Stomach (tissue), 9 donors: ENCODE data around the gene ZFYVE1. TPM values are rescaled to one million over a fixed set of nuclear protein-coding genes. Genes with fewer than 3 reads are reported as not detected.
"Not testable (repeated sequence)": the region's sequence is repeated elsewhere in the genome, so short reads cannot be mapped to it uniquely, and the experiment has no call there.

ENCODE experiments used
- DNase-seq, 2 donors: peaks; one replicate each; pipeline versions ENCODE4 v3.0.0 to v3.0.0-alpha.2; 2013 to 2019
- H3K27ac ChIP-seq, 5 donors: fragments of 200-600 bp in 4 of 5; sonication (generic) in 4 of 5; one replicate each; pipeline ENCODE4 v1.5.1; 2013 to 2019; ENCODE audit warnings: mild to moderate bottlenecking in 1 of 5, moderate library complexity in 1 of 5
- H3K27me3 ChIP-seq, 3 donors: fragments of 200-600 bp; sonication (generic); one replicate each; pipeline ENCODE4 v1.5.1; 2017 to 2019; ENCODE audit warnings: mixed run types in 1 of 3
- H3K36me3 ChIP-seq, 4 donors: fragments of 200-600 bp; sonication (generic); 1 replicate in 3 of 4; 2 replicates in 1 of 4; pipeline ENCODE4 v1.5.1; 2016 to 2019
- H3K4me1 ChIP-seq, 4 donors: fragments of 200-600 bp; sonication (generic); one replicate each; pipeline ENCODE4 v1.5.1; 2016 to 2019
- H3K4me3 ChIP-seq, 4 donors: fragments of 200-600 bp; sonication (generic) in 3 of 4; one replicate each; pipeline ENCODE4 v1.5.1; 2016 to 2019; ENCODE audit warnings: mild to moderate bottlenecking in 1 of 4
- H3K9me3 ChIP-seq, 4 donors: fragments of 200-600 bp; sonication (generic); one replicate each; pipeline ENCODE4 v1.5.1; 2016 to 2019
- CTCF ChIP-seq, 7 experiments: fragments of 450-650 bp in 4 of 7; fragments of 200-600 bp in 3 of 7; sonication (generic) in 3 of 7; IDR thresholded peaks; one replicate each; pipeline ENCODE4 v1.5.1; 2016 to 2019; ENCODE audit warnings: antibody characterized with exemption in 7 of 7, control low read depth in 2 of 7, mild to moderate bottlenecking in 1 of 7
- EP300 ChIP-seq: sonication (generic); formaldehyde crosslinking; IDR thresholded peaks from one replicate; pipeline ENCODE4 v1.6.1; 2017; ENCODE audit warnings: antibody characterized with exemption
- POLR2A ChIP-seq, 4 donors: fragments of 450-650 bp; IDR thresholded peaks; one replicate each; pipeline ENCODE4 v1.6.1; 2016; ENCODE audit warnings: antibody characterized with exemption in 4 of 4, control low read depth in 2 of 4, mild to moderate bottlenecking in 1 of 4, moderate library complexity in 1 of 4
- POLR2AphosphoS5 ChIP-seq, 3 donors: sonication (generic); formaldehyde crosslinking; IDR thresholded peaks; one replicate each; pipeline ENCODE4 v1.6.1; 2016; ENCODE audit warnings: antibody characterized with exemption in 3 of 3
- WGBS, 5 donors: extraction: QIAGEN DNeasy Blood & Tissue Kit in 3 of 5; methylation state at CpG; one replicate each; pipeline versions ENCODE4 v1.1.5 to v1.1.7; 2013 to 2018; 5-methylcytosine and 5-hydroxymethylcytosine counted together
- intact Hi-C: fragments of 100-400 bp; cut with DNase I; formaldehyde crosslinking; loops from one replicate; pipeline ENCODE4 v1.15.1; 2023; ENCODE audit warnings: low total_unique reads
- polyA plus RNA-seq, 3 donors: library from polyadenylated mRNA; stranded (reverse); fragments of 200-250 nt; gene quantifications; one replicate each; pipeline ENCODE4 v1.2.3, GENCODE V29; 2013
- total RNA-seq, 5 donors: library from RNA; depleted of rRNA; stranded (reverse); fragments of >200 nt; gene quantifications; one replicate each; pipeline versions ENCODE4 v1.1.0 to v1.2.3, GENCODE V29; 2014 to 2016
- donor health status: healthy with polysubstance abuse.
- donor health status: Bipolar disorder and iron deficiency.
- donor health status: healthy.

The ZFYVE1 gene
- total and polyA plus RNA-seq, 8 donors, result 2.7 to 50.8 (median 5.8) TPM

GRCh38 chr14:72968316-72968715 lies 58.6 kb downstream of the ZFYVE1 start:
- TF ChIP-seq POLR2AphosphoS5 (IDR thresholded peaks at IDR 0.05), result no peak
- 92 to 98% (median 96%) methylated on average over 5 of the region's 5 CpGs for whole genome bisulfite sequencing, 5 donors
- no peaks in the 10 kb centered on the region for H3K9me3 ChIP-seq
- intact Hi-C loops, result no loop called here
- peaks cover 23 to 64% (median 56%) of the 10 kb centered on the region in 4 donors for H3K36me3 ChIP-seq
- no peak overlapping the region for H3K4me3 ChIP-seq
- H3K4me1 ChIP-seq, result no peaks in the 10 kb centered on the region
- DNase-seq, result no peak
- H3K27ac ChIP-seq, result no peak overlapping the region
- H3K27me3 ChIP-seq, result no peaks in the 10 kb centered on the region

DNA sequence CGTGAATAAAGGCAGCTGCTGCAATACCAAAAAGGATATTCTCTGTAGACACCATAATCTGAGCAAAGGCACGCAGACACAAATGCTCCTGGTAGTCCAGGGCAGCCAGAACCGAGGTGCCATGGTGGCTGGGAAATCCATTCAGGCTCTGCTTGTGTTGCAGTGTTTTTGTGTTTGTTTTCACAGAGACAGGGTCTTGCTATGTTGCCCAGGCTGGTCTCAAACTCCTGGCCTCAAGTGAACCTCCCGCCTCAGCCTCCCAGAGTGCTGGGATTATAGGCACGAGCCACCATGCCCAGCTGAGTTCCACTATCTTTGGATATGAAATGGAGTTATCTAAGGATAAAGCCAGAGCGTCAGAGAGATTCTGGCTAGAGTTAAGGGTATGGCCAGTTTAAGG lies 60.9 kb downstream of the ZFYVE1 start:
- Histone ChIP-seq H3K4me1 (no peaks in the 10 kb centered on the region), H3K36me3 (peaks cover 4 to 51% (median 39%) of the 10 kb centered on the region in 4 donors), H3K9me3 (no peaks in the 10 kb centered on the region), H3K27ac (no peak overlapping the region), H3K4me3 (no peak overlapping the region), H3K27me3 (no peaks in the 10 kb centered on the region)
- 90 to 96% (median 92%) methylated on average over 5 to 6 of the region's 6 CpGs for WGBS, 5 donors
- DNase-seq, result no peak
- intact Hi-C loops, result no loop called here
- TF ChIP-seq POLR2AphosphoS5 (IDR thresholded peaks at IDR 0.05), result no peak
- no peak for TF ChIP-seq EP300
- no peak for TF ChIP-seq POLR2A (IDR thresholded peaks at IDR 0.05)
- no peak for TF ChIP-seq CTCF (IDR thresholded peaks at IDR 0.05)

GRCh38 chr14:72965249-72965648 lies 61.7 kb downstream of the ZFYVE1 start:
- no peak overlapping the region for H3K27ac ChIP-seq
- intact Hi-C loops, result no loop called here
- no peak for DNase-seq
- no peaks in the 10 kb centered on the region for H3K27me3 ChIP-seq
- no peaks in the 10 kb centered on the region for H3K9me3 ChIP-seq
- H3K4me3 ChIP-seq, result no peak overlapping the region
- H3K36me3 ChIP-seq, result peaks cover 0 to 51% (median 39%) of the 10 kb centered on the region in 4 donors
- no peak for TF ChIP-seq POLR2AphosphoS5 (IDR thresholded peaks at IDR 0.05)
- TF ChIP-seq EP300, result no peak
- TF ChIP-seq POLR2A (IDR thresholded peaks at IDR 0.05), result no peak
- no peak for TF ChIP-seq CTCF (IDR thresholded peaks at IDR 0.05)
- 82 to 87% (median 84%) methylated on average over 6 of the region's 6 CpGs for WGBS, 5 donors
- H3K4me1 ChIP-seq, result no peaks in the 10 kb centered on the region

DNA sequence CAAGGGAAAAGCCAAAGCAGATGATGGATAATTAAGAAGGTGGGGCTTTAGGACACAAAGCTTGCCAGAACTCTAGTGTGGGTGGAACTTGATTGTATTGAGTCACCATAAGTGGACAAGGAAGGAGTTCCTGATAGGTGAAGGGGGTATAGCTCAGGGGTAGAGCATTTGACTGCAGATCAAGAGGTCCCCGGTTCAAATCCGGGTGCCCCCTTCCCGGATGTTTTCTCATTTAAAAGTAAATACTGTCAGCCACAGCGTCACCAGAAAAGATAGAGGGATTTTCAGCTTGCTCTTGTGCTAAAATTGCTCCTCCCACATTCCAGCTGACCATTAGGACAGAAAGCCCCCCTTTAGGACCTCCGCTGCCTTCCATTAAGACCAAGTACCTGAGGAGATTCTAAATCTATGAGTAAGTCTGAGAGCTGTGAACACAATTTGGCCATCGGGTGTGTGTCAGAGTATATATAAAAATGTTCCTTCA lies 64.0 kb downstream of the ZFYVE1 start:
- intact Hi-C loops, result no loop called here
- TF ChIP-seq POLR2AphosphoS5 (IDR thresholded peaks at IDR 0.05) (no peak), POLR2A (IDR thresholded peaks at IDR 0.05) (no peak), CTCF (IDR thresholded peaks at IDR 0.05) (no peak), EP300 (no peak)
- peak in 1 of 2 donors; percentile 27 for DNase-seq
- no peaks in the 10 kb centered on the region for H3K9me3 ChIP-seq
- H3K4me1 ChIP-seq, result no peaks in the 10 kb centered on the region
- H3K4me3 ChIP-seq, result no peak overlapping the region
- peaks cover 12 to 51% (median 36%) of the 10 kb centered on the region in 4 donors for H3K36me3 ChIP-seq
- no peak overlapping the region for H3K27ac ChIP-seq
- no peaks in the 10 kb centered on the region for H3K27me3 ChIP-seq
- WGBS, 5 donors, result 37 to 50% (median 41%) methylated on average over 6 of the region's 6 CpGs

DNA sequence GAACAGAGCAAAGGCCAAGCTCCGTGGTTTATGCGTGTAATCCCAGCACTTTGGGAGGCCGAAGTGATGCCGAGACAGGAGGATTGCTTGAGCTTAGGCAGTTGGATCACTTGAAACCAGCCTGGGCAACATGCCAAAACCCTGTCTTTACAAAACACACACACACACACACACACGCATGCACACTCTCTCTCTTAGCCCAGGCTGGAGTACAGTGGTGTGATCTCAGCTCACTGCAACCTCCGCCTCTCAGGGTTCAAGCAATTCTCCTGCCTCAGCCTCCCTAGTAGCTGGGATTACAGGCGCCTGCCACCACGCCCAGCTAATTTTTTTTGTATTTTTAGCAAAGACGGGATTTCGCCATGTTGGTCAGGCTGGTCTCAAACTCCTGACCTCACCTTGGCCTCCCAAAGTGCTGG lies 64.6 kb downstream of the ZFYVE1 start:
- H3K4me3 ChIP-seq, intact Hi-C loops, H3K9me3 ChIP-seq, H3K27ac ChIP-seq, H3K27me3 ChIP-seq, H3K4me1 ChIP-seq: not testable (repeated sequence)
- peaks cover 12 to 51% (median 39%) of the 10 kb centered on the region in 4 donors for H3K36me3 ChIP-seq
- DNase-seq, result peak; percentile 38 to 65
- 65 to 73% (median 69%) methylated on average over 10 of the region's 10 CpGs for WGBS, 5 donors
